Esophagus (tissue), 2 donors: ENCODE measurements around the gene MAP2. TPM values are rescaled to one million over a fixed set of nuclear protein-coding genes. Genes with fewer than 3 reads are reported as not detected.

Experiments
- H3K27ac ChIP-seq, 2 donors: one replicate each; pipeline ENCODE4 v1.5.1; 2013; ENCODE audit warnings: low read depth in 2 of 2, mild to moderate bottlenecking in 2 of 2, inconsistent platforms in 1 of 2, low read length in 1 of 2, moderate library complexity in 1 of 2
- H3K27me3 ChIP-seq, 2 donors: one replicate each; pipeline ENCODE4 v1.6.1; 2013; ENCODE audit warnings: low read length in 2 of 2, control low read depth in 1 of 2, mild to moderate bottlenecking in 1 of 2; ENCODE audit not compliant: insufficient read depth in 2 of 2, control insufficient read depth in 1 of 2
- H3K36me3 ChIP-seq, 2 donors: one replicate each; pipeline ENCODE4 v1.6.1; 2013; ENCODE audit warnings: low read length in 1 of 2; ENCODE audit not compliant: control insufficient read depth in 2 of 2, insufficient read depth in 2 of 2
- H3K4me1 ChIP-seq, 2 donors: one replicate each; pipeline ENCODE4 v1.6.1; 2013; ENCODE audit warnings: low read length in 1 of 2; ENCODE audit not compliant: control insufficient read depth in 2 of 2, insufficient read depth in 2 of 2
- H3K4me3 ChIP-seq, 2 donors: one replicate each; pipeline ENCODE4 v1.5.1; 2013; ENCODE audit warnings: low read length in 2 of 2, mild to moderate bottlenecking in 2 of 2, low read depth in 1 of 2, moderate library complexity in 1 of 2
- H3K9me3 ChIP-seq, 2 donors: one replicate each; pipeline ENCODE4 v1.6.1; 2013; ENCODE audit warnings: mild to moderate bottlenecking in 2 of 2, low read depth in 1 of 2, low read length in 1 of 2, moderate library complexity in 1 of 2; ENCODE audit not compliant: control insufficient read depth in 2 of 2, insufficient read depth in 1 of 2
- WGBS, 2 donors: extraction: QIAGEN DNeasy Blood & Tissue Kit; methylation state at CpG; one replicate each; pipeline ENCODE4 v1.1.7; 2013; 5-methylcytosine and 5-hydroxymethylcytosine counted together
- polyA plus RNA-seq, 2 donors: library from polyadenylated mRNA; stranded (reverse); fragments of 200-250 nt; gene quantifications; one replicate each; pipeline ENCODE4 v1.2.3, GENCODE V29; 2013
- donor health status: healthy with polysubstance abuse.
- donor health status: Bipolar disorder and iron deficiency.

MAP2 gene
- polyA plus RNA-seq, 2 donors, result 4.4 to 5.2 TPM

GRCh38 chr2:209690029-209690754 is 266.3 kb downstream of the MAP2 start:
- no peak overlapping the region for H3K27ac ChIP-seq
- H3K4me1 ChIP-seq, result no peaks in the 10 kb centered on the region
- no peaks in the 10 kb centered on the region for H3K27me3 ChIP-seq
- H3K9me3 ChIP-seq, result no peaks in the 10 kb centered on the region
- 86% methylated on average over 10 of the region's 10 CpGs for WGBS, 2 donors
- H3K4me3 ChIP-seq, result no peak overlapping the region
- H3K36me3 ChIP-seq, result no peaks in the 10 kb centered on the region

- no peak overlapping the region for H3K27ac ChIP-seq
- H3K4me3 ChIP-seq, result no peak overlapping the region
- H3K36me3 ChIP-seq, result no peaks in the 10 kb centered on the region
- no peaks in the 10 kb centered on the region for H3K9me3 ChIP-seq
- WGBS, 2 donors, result 92 to 95% methylated on average over 8 of the region's 8 CpGs
- no peaks in the 10 kb centered on the region for H3K4me1 ChIP-seq
- no peaks in the 10 kb centered on the region for H3K27me3 ChIP-seq
Measured at GRCh38 chr2:209694748-209695147, 270.9 kb downstream of the MAP2 start.

GRCh38 chr2:209696836-209697711 is 273.2 kb downstream of the MAP2 start:
- H3K4me1 ChIP-seq, result no peaks in the 10 kb centered on the region
- 57 to 64% methylated on average over 8 of the region's 8 CpGs for WGBS, 2 donors
- H3K27me3 ChIP-seq, result no peaks in the 10 kb centered on the region
- H3K27ac ChIP-seq, result no peak overlapping the region
- H3K9me3 ChIP-seq, result no peaks in the 10 kb centered on the region
- H3K36me3 ChIP-seq, result no peaks in the 10 kb centered on the region
- no peak overlapping the region for H3K4me3 ChIP-seq

- Histone ChIP-seq H3K9me3 (no peaks in the 10 kb centered on the region), H3K27ac (no peak overlapping the region), H3K27me3 (no peaks in the 10 kb centered on the region), H3K4me1 (no peaks in the 10 kb centered on the region), H3K4me3 (no peak overlapping the region), H3K36me3 (no peaks in the 10 kb centered on the region)
- 64 to 83% methylated on average over 2 of the region's 2 CpGs for WGBS, 2 donors
Measured at GRCh38 chr2:209702775-209703174, 278.9 kb downstream of the MAP2 start.

- no peak overlapping the region for H3K4me3 ChIP-seq
- H3K4me1 ChIP-seq, result no peaks in the 10 kb centered on the region
- no peaks in the 10 kb centered on the region for H3K36me3 ChIP-seq
- no peaks in the 10 kb centered on the region for H3K9me3 ChIP-seq
- H3K27me3 ChIP-seq, result no peaks in the 10 kb centered on the region
- no peak overlapping the region for H3K27ac ChIP-seq
Measured at GRCh38 chr2:209713219-209713618, 289.4 kb downstream of the MAP2 start.

- no peak overlapping the region for H3K4me3 ChIP-seq
- WGBS, 2 donors, result 72 to 75% methylated on average over 5 of the region's 5 CpGs
- H3K27ac ChIP-seq, result no peak overlapping the region
- no peaks in the 10 kb centered on the region for H3K9me3 ChIP-seq
- no peaks in the 10 kb centered on the region for H3K4me1 ChIP-seq
- no peaks in the 10 kb centered on the region for H3K27me3 ChIP-seq
- no peaks in the 10 kb centered on the region for H3K36me3 ChIP-seq
Measured at GRCh38 chr2:209719034-209719433, 295.2 kb downstream of the MAP2 start.

- no peaks in the 10 kb centered on the region for H3K4me1 ChIP-seq
- no peak overlapping the region for H3K4me3 ChIP-seq
- H3K36me3 ChIP-seq, result no peaks in the 10 kb centered on the region
- H3K9me3 ChIP-seq, result no peaks in the 10 kb centered on the region
- H3K27ac ChIP-seq, result no peak overlapping the region
- no peaks in the 10 kb centered on the region for H3K27me3 ChIP-seq
Measured at GRCh38 chr2:209721497-209721896, 297.6 kb downstream of the MAP2 start.

GRCh38 chr2:209726311-209726710 is 302.5 kb downstream of the MAP2 start:
- 61 to 74% methylated on average over 2 of the region's 2 CpGs for WGBS, 2 donors
- Histone ChIP-seq H3K27ac (no peak overlapping the region), H3K4me1 (no peaks in the 10 kb centered on the region), H3K27me3 (no peaks in the 10 kb centered on the region), H3K4me3 (no peak overlapping the region), H3K9me3 (no peaks in the 10 kb centered on the region), H3K36me3 (no peaks in the 10 kb centered on the region)

- no peak overlapping the region for H3K4me3 ChIP-seq
- H3K27ac ChIP-seq, result no peak overlapping the region
- H3K9me3 ChIP-seq, result no peaks in the 10 kb centered on the region
- WGBS, 2 donors, result 79 to 92% methylated on average over 2 of the region's 2 CpGs
- no peaks in the 10 kb centered on the region for H3K4me1 ChIP-seq
- H3K36me3 ChIP-seq, result no peaks in the 10 kb centered on the region
- no peaks in the 10 kb centered on the region for H3K27me3 ChIP-seq
Measured at GRCh38 chr2:209727077-209727476, 303.2 kb downstream of the MAP2 start.

- no peak overlapping the region for H3K27ac ChIP-seq
- no peaks in the 10 kb centered on the region for H3K4me1 ChIP-seq
- H3K27me3 ChIP-seq, result no peaks in the 10 kb centered on the region
- WGBS, 2 donors, result 78% methylated on average over 3 of the region's 3 CpGs
- no peak overlapping the region for H3K4me3 ChIP-seq
- H3K9me3 ChIP-seq, result no peaks in the 10 kb centered on the region
- H3K36me3 ChIP-seq, result no peaks in the 10 kb centered on the region
Measured at GRCh38 chr2:209734805-209735204, 311.0 kb downstream of the MAP2 start.
